ENCODE results near the gene RAPGEF4. TPM values are rescaled to one million over a fixed set of nuclear protein-coding genes. Genes with fewer than 3 reads are reported as not detected.

RAPGEF4 gene
- total and polyA plus RNA-seq, 4 donors, result 6.4 to 33.5 (median 8.6) TPM

DNA sequence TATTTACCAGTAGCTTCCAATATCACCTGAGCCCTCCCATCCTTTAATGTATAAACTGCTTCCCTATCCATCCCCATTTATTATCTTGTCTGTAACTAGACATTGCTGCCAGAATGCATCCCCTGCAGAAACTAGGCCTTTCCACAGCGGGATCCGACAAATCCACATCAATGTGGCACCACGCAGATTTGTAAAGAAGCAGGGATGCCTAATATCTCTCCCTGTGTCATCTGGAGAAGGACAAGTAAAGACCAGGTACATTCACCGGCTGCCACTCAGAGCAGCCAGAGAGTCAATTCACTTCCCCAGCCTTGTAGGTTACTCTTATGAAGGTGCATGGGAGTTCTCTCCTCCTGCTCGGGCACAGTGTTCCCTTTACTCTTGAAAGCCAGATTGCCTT is 241.2 kb downstream of the RAPGEF4 start:
- ATAC-seq (ENCODE audit: insufficient read depth, low FRiP score) (no peak), DNase-seq (no peak)
- no peaks in the 10 kb centered on the region for H3K9me3 ChIP-seq (ENCODE audit: control insufficient read depth in 4 of 4, insufficient read depth in 3 of 4, low read length in 3 of 4)
- no peak overlapping the region for H3K4me3 ChIP-seq
- H3K27ac ChIP-seq (ENCODE audit: low read depth in 1 of 2, low read length in 1 of 2), result no peak overlapping the region
- H3K4me1 ChIP-seq (ENCODE audit: control insufficient read depth in 5 of 5, insufficient read depth in 5 of 5, low read length in 5 of 5), result peaks cover 0 to 5% (median 0%) of the 10 kb centered on the region in 5 donors
- peaks cover 0 to 2% (median 0%) of the 10 kb centered on the region in 4 donors for H3K36me3 ChIP-seq (ENCODE audit: control insufficient read depth in 4 of 4, insufficient read depth in 4 of 4, low read length in 4 of 4)
- peaks cover 0 to 5% (median 0%) of the 10 kb centered on the region in 3 donors for H3K27me3 ChIP-seq (ENCODE audit: control insufficient read depth in 3 of 3, insufficient read depth in 3 of 3, low read length in 2 of 3)
- H3K9ac ChIP-seq (ENCODE audit: insufficient read depth in 1 of 2, low read length in 2 of 2), result no peak overlapping the region
- TF ChIP-seq, protein P1, sequence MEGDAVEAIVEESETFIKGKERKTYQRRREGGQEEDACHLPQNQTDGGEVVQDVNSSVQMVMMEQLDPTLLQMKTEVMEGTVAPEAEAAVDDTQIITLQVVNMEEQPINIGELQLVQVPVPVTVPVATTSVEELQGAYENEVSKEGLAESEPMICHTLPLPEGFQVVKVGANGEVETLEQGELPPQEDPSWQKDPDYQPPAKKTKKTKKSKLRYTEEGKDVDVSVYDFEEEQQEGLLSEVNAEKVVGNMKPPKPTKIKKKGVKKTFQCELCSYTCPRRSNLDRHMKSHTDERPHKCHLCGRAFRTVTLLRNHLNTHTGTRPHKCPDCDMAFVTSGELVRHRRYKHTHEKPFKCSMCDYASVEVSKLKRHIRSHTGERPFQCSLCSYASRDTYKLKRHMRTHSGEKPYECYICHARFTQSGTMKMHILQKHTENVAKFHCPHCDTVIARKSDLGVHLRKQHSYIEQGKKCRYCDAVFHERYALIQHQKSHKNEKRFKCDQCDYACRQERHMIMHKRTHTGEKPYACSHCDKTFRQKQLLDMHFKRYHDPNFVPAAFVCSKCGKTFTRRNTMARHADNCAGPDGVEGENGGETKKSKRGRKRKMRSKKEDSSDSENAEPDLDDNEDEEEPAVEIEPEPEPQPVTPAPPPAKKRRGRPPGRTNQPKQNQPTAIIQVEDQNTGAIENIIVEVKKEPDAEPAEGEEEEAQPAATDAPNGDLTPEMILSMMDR (IDR thresholded peaks at IDR 0.05; ENCODE audit: control extremely low read depth, extremely low read depth), result no peak
- 93 to 95% methylated on average over 5 of the region's 5 CpGs for WGBS, 2 donors

DNA sequence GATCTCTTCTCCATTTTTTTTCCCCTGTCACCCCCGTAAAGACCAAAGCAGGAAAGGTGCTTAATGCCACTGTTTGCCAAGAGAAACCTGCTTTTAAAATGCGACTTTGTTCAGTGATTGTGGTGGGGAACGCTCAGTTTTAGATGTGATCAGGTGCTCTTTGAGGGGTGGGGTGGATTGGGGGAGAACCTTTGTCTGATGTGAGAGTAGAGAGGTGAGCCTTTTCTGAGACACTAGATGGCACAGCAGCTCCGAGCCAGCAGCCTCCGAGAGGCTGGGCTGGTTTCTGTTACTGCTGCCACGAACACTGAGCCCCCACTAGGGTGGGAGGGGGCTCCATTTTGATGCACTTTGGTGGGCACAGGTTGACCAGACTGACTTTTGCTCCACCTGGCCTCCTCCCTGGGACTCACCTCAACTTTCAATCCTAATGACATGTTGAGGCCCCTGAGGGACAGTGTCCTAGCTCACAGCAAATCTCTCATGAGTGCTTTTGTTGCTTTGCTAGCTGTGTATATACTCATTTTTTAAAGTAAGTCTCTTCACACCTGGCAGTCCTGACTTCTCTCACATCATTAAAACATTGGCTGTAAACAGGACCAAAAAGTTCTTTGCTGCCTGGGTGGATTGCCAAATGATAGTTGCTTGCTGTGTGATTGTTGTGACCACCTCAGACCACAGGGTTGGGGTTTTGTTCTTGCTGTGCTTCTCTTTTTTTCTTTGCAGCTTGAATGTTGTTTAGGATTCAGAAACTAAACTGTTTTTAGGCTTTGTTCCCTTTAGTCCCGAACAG is 241.8 kb downstream of the RAPGEF4 start:
- 74 to 75% methylated on average over 7 of the region's 7 CpGs for WGBS, 2 donors
- DNase-seq (peak in 1 of 3 donors; percentile 26), ATAC-seq (ENCODE audit: insufficient read depth, low FRiP score) (no peak)
- TF ChIP-seq, protein P1 (IDR thresholded peaks at IDR 0.05; ENCODE audit: control extremely low read depth, extremely low read depth), result no peak
- no peak overlapping the region for H3K9ac ChIP-seq (ENCODE audit: insufficient read depth in 1 of 2, low read length in 2 of 2)
- peaks cover 0 to 2% (median 0%) of the 10 kb centered on the region in 4 donors for H3K36me3 ChIP-seq (ENCODE audit: control insufficient read depth in 4 of 4, insufficient read depth in 4 of 4, low read length in 4 of 4)
- H3K9me3 ChIP-seq (ENCODE audit: control insufficient read depth in 4 of 4, insufficient read depth in 3 of 4, low read length in 3 of 4), result no peaks in the 10 kb centered on the region
- H3K27ac ChIP-seq (ENCODE audit: low read depth in 1 of 2, low read length in 1 of 2), result no peak overlapping the region
- no peak overlapping the region for H3K4me3 ChIP-seq
- H3K27me3 ChIP-seq (ENCODE audit: control insufficient read depth in 3 of 3, insufficient read depth in 3 of 3, low read length in 2 of 3), result peaks cover 0 to 5% (median 0%) of the 10 kb centered on the region in 3 donors
- peaks cover 0 to 5% (median 0%) of the 10 kb centered on the region in 5 donors for H3K4me1 ChIP-seq (ENCODE audit: control insufficient read depth in 5 of 5, insufficient read depth in 5 of 5, low read length in 5 of 5)

DNA sequence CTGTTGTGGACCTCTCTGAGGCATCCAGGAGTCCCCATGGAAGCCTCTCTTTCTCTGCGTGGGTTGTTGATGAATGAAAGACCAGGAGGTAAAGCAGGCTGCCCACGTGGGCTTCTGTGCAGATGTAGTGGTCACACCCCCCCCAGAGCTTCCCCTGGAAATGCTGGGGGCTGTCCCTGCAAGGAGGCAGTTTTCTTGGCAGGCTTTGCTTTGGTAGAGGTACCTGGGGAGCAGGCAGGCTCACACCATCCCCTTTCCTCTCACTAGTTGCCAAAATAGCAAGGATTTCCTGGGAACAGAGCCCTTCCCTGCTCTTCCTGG is 242.4 kb downstream of the RAPGEF4 start:
- 23 to 57% methylated on average over 2 of the region's 2 CpGs for WGBS, 2 donors
- H3K4me1 ChIP-seq (ENCODE audit: control insufficient read depth in 5 of 5, insufficient read depth in 5 of 5, low read length in 5 of 5), result peaks cover 0 to 5% (median 0%) of the 10 kb centered on the region in 5 donors
- H3K4me3 ChIP-seq, result no peak overlapping the region
- TF ChIP-seq, protein P1 (IDR thresholded peaks at IDR 0.05; ENCODE audit: control extremely low read depth, extremely low read depth), result no peak
- ATAC-seq (ENCODE audit: insufficient read depth, low FRiP score) (no peak), DNase-seq (no peak)
- H3K36me3 ChIP-seq (ENCODE audit: control insufficient read depth in 4 of 4, insufficient read depth in 4 of 4, low read length in 4 of 4), result peaks cover 0 to 2% (median 0%) of the 10 kb centered on the region in 4 donors
- H3K9me3 ChIP-seq (ENCODE audit: control insufficient read depth in 4 of 4, insufficient read depth in 3 of 4, low read length in 3 of 4), result no peaks in the 10 kb centered on the region
- H3K9ac ChIP-seq (ENCODE audit: insufficient read depth in 1 of 2, low read length in 2 of 2), result no peak overlapping the region
- H3K27me3 ChIP-seq (ENCODE audit: control insufficient read depth in 3 of 3, insufficient read depth in 3 of 3, low read length in 2 of 3), result peaks cover 0 to 5% (median 0%) of the 10 kb centered on the region in 3 donors
- H3K27ac ChIP-seq (ENCODE audit: low read depth in 1 of 2, low read length in 1 of 2), result no peak overlapping the region
